NCI-H2107 (cell line): ENCODE data around the gene KCNN3.
A peak's percentile ranks its signal among the peaks of the same experiment; 100 is the strongest.

Experiments used
- DNase-seq: peaks from one replicate; lab custom pipeline; 2025; lab: John Stamatoyannopoulos, UW

KCNN3 gene

GRCh38 chr1:154749078-154749760 lies 120.9 kb downstream of the KCNN3 start:
- no peak for DNase-seq

GRCh38 chr1:154748405-154748775 lies 121.7 kb downstream of the KCNN3 start:
- DNase-seq: no peak

GRCh38 chr1:154747740-154748404 lies 122.2 kb downstream of the KCNN3 start:
- peak; percentile 80 for DNase-seq

- DNase-seq: no peak
These were observed 122.7 kb downstream of the KCNN3 start for GRCh38 chr1:154747380-154747739.

GRCh38 chr1:154746622-154747299 lies 123.3 kb downstream of the KCNN3 start:
- DNase-seq: no peak

GRCh38 chr1:154745750-154746425 lies 124.2 kb downstream of the KCNN3 start:
- no peak for DNase-seq

GRCh38 chr1:154745286-154745731 lies 124.8 kb downstream of the KCNN3 start:
- DNase-seq: no peak

GRCh38 chr1:154744352-154745035 lies 125.6 kb downstream of the KCNN3 start:
- no peak for DNase-seq

- peak; percentile 80 for DNase-seq
These were observed 126.5 kb downstream of the KCNN3 start for GRCh38 chr1:154743526-154744036.

- no peak for DNase-seq
These were observed 127.5 kb downstream of the KCNN3 start for GRCh38 chr1:154742606-154743005.

- no peak for DNase-seq
These were observed 128.2 kb downstream of the KCNN3 start for GRCh38 chr1:154741741-154742495.

GRCh38 chr1:154741327-154741726 lies 128.8 kb downstream of the KCNN3 start:
- DNase-seq: no peak

GRCh38 chr1:154739654-154740053 lies 130.4 kb downstream of the KCNN3 start:
- peak; percentile 28 for DNase-seq

- DNase-seq: no peak
These were observed 133.2 kb downstream of the KCNN3 start for GRCh38 chr1:154736841-154737240.

GRCh38 chr1:154735804-154736168 lies 134.3 kb downstream of the KCNN3 start:
- no peak for DNase-seq

GRCh38 chr1:154735061-154735803 lies 134.8 kb downstream of the KCNN3 start:
- DNase-seq: no peak

- no peak for DNase-seq
These were observed 136.5 kb downstream of the KCNN3 start for GRCh38 chr1:154733621-154734020.

- no peak for DNase-seq
These were observed 139.0 kb downstream of the KCNN3 start for GRCh38 chr1:154730986-154731489.

- DNase-seq: peak; percentile 45
These were observed 139.8 kb downstream of the KCNN3 start for GRCh38 chr1:154730259-154730658.

- DNase-seq: no peak
These were observed 140.5 kb downstream of the KCNN3 start for GRCh38 chr1:154729577-154729976.
